ENCODE results near the gene DYNC1LI2. TPM values are rescaled to one million over a fixed set of nuclear protein-coding genes. Genes with fewer than 3 reads are reported as not detected.

The DYNC1LI2 gene
- total RNA-seq, 1 donor from 2014 or later = 179 TPM

DNA sequence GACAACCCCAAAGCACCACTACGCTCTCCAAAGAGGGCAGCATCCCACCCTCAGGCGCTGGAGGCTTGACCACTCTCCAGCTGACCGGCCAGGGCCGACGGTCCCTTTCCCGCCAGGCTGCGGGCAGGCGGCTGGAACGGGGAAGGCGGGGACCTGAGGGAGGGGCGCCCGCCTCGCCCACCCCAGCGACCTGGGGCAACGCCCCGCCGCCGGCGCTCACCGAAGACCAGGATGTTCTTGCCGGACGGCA lies 431 bp downstream of the DYNC1LI2 start:
- Mint-ChIP-seq H3K36me3 (ENCODE audit: insufficient read depth) (peaks cover 6% of the 10 kb centered on the region), H3K27me3 (peaks cover 6% of the 10 kb centered on the region), H3K4me3 (ENCODE audit: low read depth) (peak overlapping the region; percentile 97), H3K27ac (peak overlapping the region; percentile 89), H3K9me3 (ENCODE audit: low read depth) (no peaks in the 10 kb centered on the region), H3K4me1 (ENCODE audit: low read depth) (peaks cover 17% of the 10 kb centered on the region)
- DNase-seq (ENCODE audit: low spot score, unreplicated experiment) = peak; percentile 28
- TF ChIP-seq, protein P1, sequence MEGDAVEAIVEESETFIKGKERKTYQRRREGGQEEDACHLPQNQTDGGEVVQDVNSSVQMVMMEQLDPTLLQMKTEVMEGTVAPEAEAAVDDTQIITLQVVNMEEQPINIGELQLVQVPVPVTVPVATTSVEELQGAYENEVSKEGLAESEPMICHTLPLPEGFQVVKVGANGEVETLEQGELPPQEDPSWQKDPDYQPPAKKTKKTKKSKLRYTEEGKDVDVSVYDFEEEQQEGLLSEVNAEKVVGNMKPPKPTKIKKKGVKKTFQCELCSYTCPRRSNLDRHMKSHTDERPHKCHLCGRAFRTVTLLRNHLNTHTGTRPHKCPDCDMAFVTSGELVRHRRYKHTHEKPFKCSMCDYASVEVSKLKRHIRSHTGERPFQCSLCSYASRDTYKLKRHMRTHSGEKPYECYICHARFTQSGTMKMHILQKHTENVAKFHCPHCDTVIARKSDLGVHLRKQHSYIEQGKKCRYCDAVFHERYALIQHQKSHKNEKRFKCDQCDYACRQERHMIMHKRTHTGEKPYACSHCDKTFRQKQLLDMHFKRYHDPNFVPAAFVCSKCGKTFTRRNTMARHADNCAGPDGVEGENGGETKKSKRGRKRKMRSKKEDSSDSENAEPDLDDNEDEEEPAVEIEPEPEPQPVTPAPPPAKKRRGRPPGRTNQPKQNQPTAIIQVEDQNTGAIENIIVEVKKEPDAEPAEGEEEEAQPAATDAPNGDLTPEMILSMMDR (IDR thresholded peaks at IDR 0.05; ENCODE audit: unreplicated experiment) = no peak

- peaks cover 6% of the 10 kb centered on the region for H3K36me3 Mint-ChIP-seq (ENCODE audit: insufficient read depth)
- TF ChIP-seq, protein P1 (IDR thresholded peaks at IDR 0.05; ENCODE audit: unreplicated experiment) = no peak
- H3K4me3 Mint-ChIP-seq (ENCODE audit: low read depth) = peak overlapping the region; percentile 97
- H3K4me1 Mint-ChIP-seq (ENCODE audit: low read depth) = peaks cover 17% of the 10 kb centered on the region
- peaks cover 6% of the 10 kb centered on the region for H3K27me3 Mint-ChIP-seq
- H3K27ac Mint-ChIP-seq = peak overlapping the region; percentile 89
- H3K9me3 Mint-ChIP-seq (ENCODE audit: low read depth) = no peaks in the 10 kb centered on the region
- no peak for DNase-seq (ENCODE audit: low spot score, unreplicated experiment)
Measured at GRCh38 chr16:66750279-66751052, 943 bp downstream of the DYNC1LI2 start.

GRCh38 chr16:66746682-66747081 lies 4.7 kb downstream of the DYNC1LI2 start:
- H3K36me3 Mint-ChIP-seq (ENCODE audit: insufficient read depth) = peaks cover 14% of the 10 kb centered on the region

GRCh38 chr16:66746048-66746447 lies 5.4 kb downstream of the DYNC1LI2 start:
- TF ChIP-seq, protein P1 (IDR thresholded peaks at IDR 0.05; ENCODE audit: unreplicated experiment) = no peak
- no peaks in the 10 kb centered on the region for H3K27me3 Mint-ChIP-seq
- no peak for DNase-seq (ENCODE audit: low spot score, unreplicated experiment)
- no peak overlapping the region for H3K4me3 Mint-ChIP-seq (ENCODE audit: low read depth)
- H3K36me3 Mint-ChIP-seq (ENCODE audit: insufficient read depth) = peaks cover 17% of the 10 kb centered on the region
- H3K9me3 Mint-ChIP-seq (ENCODE audit: low read depth) = no peaks in the 10 kb centered on the region
- H3K27ac Mint-ChIP-seq = no peak overlapping the region
- H3K4me1 Mint-ChIP-seq (ENCODE audit: low read depth) = peaks cover 28% of the 10 kb centered on the region

More at GRCh38 chr16:66746682-66747081, 4.7 kb downstream of the DYNC1LI2 start:
- H3K27me3 Mint-ChIP-seq = no peaks in the 10 kb centered on the region
- H3K4me1 Mint-ChIP-seq (ENCODE audit: low read depth) = peaks cover 26% of the 10 kb centered on the region
- TF ChIP-seq, protein P1 (IDR thresholded peaks at IDR 0.05; ENCODE audit: unreplicated experiment) = no peak
- no peaks in the 10 kb centered on the region for H3K9me3 Mint-ChIP-seq (ENCODE audit: low read depth)
- no peak for DNase-seq (ENCODE audit: low spot score, unreplicated experiment)
- H3K4me3 Mint-ChIP-seq (ENCODE audit: low read depth) = no peak overlapping the region
- no peak overlapping the region for H3K27ac Mint-ChIP-seq

GRCh38 chr16:66741950-66742808 lies 9.2 kb downstream of the DYNC1LI2 start:
- Mint-ChIP-seq H3K4me1 (ENCODE audit: low read depth) (peaks cover 18% of the 10 kb centered on the region), H3K4me3 (ENCODE audit: low read depth) (no peak overlapping the region), H3K27ac (peak overlapping the region; percentile 95), H3K27me3 (no peaks in the 10 kb centered on the region), H3K36me3 (ENCODE audit: insufficient read depth) (peaks cover 26% of the 10 kb centered on the region), H3K9me3 (ENCODE audit: low read depth) (no peaks in the 10 kb centered on the region)
- no peak for DNase-seq (ENCODE audit: low spot score, unreplicated experiment)
- TF ChIP-seq, protein P1 (IDR thresholded peaks at IDR 0.05; ENCODE audit: unreplicated experiment) = no peak
